GM19238 (cell line): ENCODE results near the gene MYH7B.

Source experiments
- DNase-seq: peaks from one replicate; pipeline ENCODE4 v3.0.0; 2011; ENCODE audit warnings: low spot score; ENCODE audit not compliant: insufficient read length

MYH7B gene

DNA sequence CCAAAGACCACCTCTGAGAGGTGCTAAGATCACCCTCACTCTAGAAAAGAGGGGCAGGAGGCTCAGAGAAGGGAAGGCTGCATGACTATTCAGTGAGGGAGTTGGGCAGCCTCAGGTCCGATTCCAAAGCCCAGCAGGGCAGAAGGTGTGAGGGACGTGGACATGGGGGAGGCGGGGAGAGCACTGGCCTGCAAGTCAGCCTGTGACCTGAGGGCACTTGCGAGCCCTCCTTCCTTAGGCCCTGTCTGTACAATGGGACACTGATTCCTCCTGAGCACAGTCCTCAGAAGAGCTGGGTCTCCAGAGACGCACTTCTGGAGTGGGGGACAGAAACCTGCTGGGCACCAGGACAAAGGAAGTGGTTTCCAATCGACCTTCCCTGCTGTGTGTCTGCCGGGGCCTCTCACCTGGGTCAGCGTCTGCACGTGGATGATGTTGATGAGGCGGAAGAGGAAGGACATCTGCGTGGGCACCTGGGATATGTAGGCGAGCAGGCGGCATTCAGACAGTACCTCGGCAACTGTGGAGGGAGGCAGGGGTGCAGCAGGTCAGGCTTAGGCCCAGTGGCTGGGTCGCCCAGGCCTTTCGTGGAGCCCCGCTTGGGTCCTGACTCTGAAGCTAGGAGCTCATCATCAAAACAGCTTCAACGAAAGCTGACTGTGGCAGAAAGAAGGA is 48.5 kb downstream of the MYH7B start:
- no peak for DNase-seq

DNA sequence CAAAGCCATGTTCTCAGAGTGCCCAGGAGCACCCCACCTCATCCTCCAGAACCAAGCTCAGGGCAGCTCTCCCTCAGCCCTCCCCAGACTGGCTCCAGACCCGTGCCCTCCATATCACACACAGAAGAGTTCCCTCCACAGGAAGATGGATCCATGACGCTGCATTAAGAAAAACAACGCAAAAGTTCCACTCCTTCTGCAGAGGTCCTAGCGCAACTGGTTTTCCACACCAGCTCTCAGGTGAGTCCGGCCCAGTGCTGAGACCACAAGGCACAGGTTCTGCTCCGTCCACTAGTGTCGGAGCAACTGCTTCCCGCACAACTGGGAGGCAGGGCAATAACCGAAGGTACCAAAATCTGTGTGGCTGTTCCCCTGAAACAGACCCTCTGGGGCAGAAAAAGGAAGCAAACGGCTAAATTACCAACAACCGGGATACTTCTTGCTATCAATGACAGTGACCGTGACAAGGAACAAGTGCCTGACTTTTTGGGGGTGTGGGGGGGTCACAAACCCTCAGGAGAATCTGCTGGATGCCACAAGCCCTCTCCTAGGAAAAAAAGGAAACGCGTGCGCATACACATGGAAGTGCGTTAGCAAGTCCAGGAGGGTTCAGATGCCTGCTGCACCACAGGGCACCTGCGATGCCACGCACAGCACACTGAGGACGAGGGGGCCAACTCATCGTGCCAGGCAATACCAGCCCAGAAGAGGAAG is 49.2 kb downstream of the MYH7B start:
- no peak for DNase-seq
